Left lung (tissue), 10 donors: ENCODE results near the gene MMP14. TPM values are rescaled to one million over a fixed set of nuclear protein-coding genes. Genes with fewer than 3 reads are reported as not detected.

Experiments
- ATAC-seq: fragments of 200-7000 bp; cut with Tn5 transposase; one replicate; pipeline ENCODE4 v1.9.1; 2020; ENCODE audit warnings: moderate library complexity
- DNase-seq, 4 donors: peaks; one replicate each; pipeline ENCODE4 v3.0.0-alpha.2; 2013 to 2020
- H3K27ac ChIP-seq, 2 donors: fragments of 200-600 bp; sonication (generic) in 1 of 2; one replicate each; pipeline versions ENCODE4 v1.5.0 to v1.8.0; 2020 to 2021
- H3K27me3 ChIP-seq, 2 donors: fragments of 200-600 bp; sonication (generic) in 1 of 2; one replicate each; pipeline versions ENCODE4 v1.5.0 to v1.8.0; 2020 to 2021
- H3K36me3 ChIP-seq, 2 donors: fragments of 200-600 bp; sonication (generic) in 1 of 2; one replicate each; pipeline versions ENCODE4 v1.5.0 to v1.8.0; 2020 to 2021
- H3K4me1 ChIP-seq, 2 donors: fragments of 200-600 bp; one replicate each; pipeline ENCODE4 v1.8.0; 2021
- H3K4me3 ChIP-seq, 2 donors: fragments of 200-600 bp; sonication (generic) in 1 of 2; one replicate each; pipeline versions ENCODE4 v1.5.0 to v1.8.0; 2020 to 2021; ENCODE audit warnings: mild to moderate bottlenecking in 1 of 2
- H3K9me3 ChIP-seq, 2 donors: fragments of 200-600 bp; sonication (generic) in 1 of 2; one replicate each; pipeline versions ENCODE4 v1.5.0 to v1.8.0; 2020 to 2021
- CTCF ChIP-seq, 2 donors: fragments of 200-600 bp; sonication (generic) in 1 of 2; IDR thresholded peaks; one replicate each; pipeline versions ENCODE4 v1.5.0 to v1.8.0; 2021; ENCODE audit warnings: antibody characterized with exemption in 2 of 2
- intact Hi-C, 2 donors: fragments of 100-400 bp; cut with DNase I; formaldehyde crosslinking; loops; one replicate each; pipeline versions ENCODE4 v1.11.2 to v1.14.2; 2022
- polyA plus RNA-seq, 6 donors: library from polyadenylated mRNA; unstranded; fragments of 120-200 nt; gene quantifications; one replicate each; pipeline ENCODE4 v1.2.1, GENCODE V29; 2013; ENCODE audit not compliant: insufficient read length in 6 of 6
- total RNA-seq, 2 donors: library from RNA; stranded (reverse); fragmentation: NEBNext Ultra II Directional; extraction: Animal tissue kit (Norgen Biotek cat#: 25700); gene quantifications; one replicate each; pipeline ENCODE4 v1.2.1, GENCODE V29; 2021
- donor health status: DM: no; HTN: yes; CAD: no.
- donor health status: DM: no; HTN: no; CAD: no.

MMP14 gene
- total and polyA plus RNA-seq, 8 donors, result 169 to 225 (median 195) TPM

- TF ChIP-seq CTCF (IDR thresholded peaks at IDR 0.05), result no peak
- ATAC-seq, result no peak
- Histone ChIP-seq H3K27me3 (no peaks in the 10 kb centered on the region), H3K27ac (no peak overlapping the region), H3K4me1 (peaks cover under 1 to 48% of the 10 kb centered on the region in 2 donors), H3K36me3 (no peaks in the 10 kb centered on the region), H3K4me3 (peak overlapping the region in 1 of 2 donors; percentile 48), H3K9me3 (no peaks in the 10 kb centered on the region)
- intact Hi-C loops, result no loop called here
- no peak for DNase-seq
Measured at GRCh38 chr14:22813145-22813544, 23.2 kb upstream of the MMP14 start.

- Histone ChIP-seq H3K4me1 (peaks cover 7 to 50% of the 10 kb centered on the region in 2 donors), H3K27me3 (no peaks in the 10 kb centered on the region), H3K9me3 (no peaks in the 10 kb centered on the region), H3K4me3 (peak overlapping the region in 1 of 2 donors; percentile 48), H3K27ac (peak overlapping the region; percentile 61 to 93), H3K36me3 (no peaks in the 10 kb centered on the region)
- no peak for TF ChIP-seq CTCF (IDR thresholded peaks at IDR 0.05)
- intact Hi-C loops, result no loop called here
- no peak for ATAC-seq
- no peak for DNase-seq
Measured at GRCh38 chr14:22814373-22814772, 22.0 kb upstream of the MMP14 start.

- peaks cover 15 to 57% of the 10 kb centered on the region in 2 donors for H3K4me1 ChIP-seq
- H3K4me3 ChIP-seq, result peak within 1 kb of the TSS; percentile 5 to 48
- H3K27me3 ChIP-seq, result no peaks in the 10 kb centered on the region
- no peaks in the 10 kb centered on the region for H3K9me3 ChIP-seq
- DNase-seq (peak in 1 of 4 donors; percentile 41), ATAC-seq (peak; percentile 23)
- TF ChIP-seq CTCF (IDR thresholded peaks at IDR 0.05), result no peak
- intact Hi-C loops, result no loop called here
- peak within 1 kb of the TSS; percentile 61 to 93 for H3K27ac ChIP-seq
- H3K36me3 ChIP-seq, result no peaks in the 10 kb centered on the region
Measured at GRCh38 chr14:22814941-22815713, 21.3 kb upstream of the MMP14 start, which contains the start of gene SLC7A7. Gene SLC7A7, minus strand, starts transcription at chr14:22815435. Its CDS starts 2,037 bp downstream, at chr14:22813398.

- peak overlapping the region; percentile 76 for H3K27ac ChIP-seq
- DNase-seq (peak in 2 of 4 donors; percentile 60 to 84), ATAC-seq (peak; percentile 38)
- H3K36me3 ChIP-seq, result no peaks in the 10 kb centered on the region
- H3K4me3 ChIP-seq, result peak overlapping the region; percentile 12 to 19
- intact Hi-C loops, result no loop called here
- TF ChIP-seq CTCF (IDR thresholded peaks at IDR 0.05), result no peak
- no peaks in the 10 kb centered on the region for H3K27me3 ChIP-seq
- no peaks in the 10 kb centered on the region for H3K9me3 ChIP-seq
- peaks cover 15 to 85% of the 10 kb centered on the region in 2 donors for H3K4me1 ChIP-seq
Measured at GRCh38 chr14:22819151-22819988, 17.0 kb upstream of the MMP14 start.

GRCh38 chr14:22820731-22821130 lies 15.7 kb upstream of the MMP14 start:
- Histone ChIP-seq H3K4me1 (peaks cover 15 to 79% of the 10 kb centered on the region in 2 donors), H3K9me3 (no peaks in the 10 kb centered on the region), H3K27me3 (no peaks in the 10 kb centered on the region), H3K4me3 (no peak overlapping the region), H3K27ac (peak overlapping the region in 1 of 2 donors; percentile 76), H3K36me3 (no peaks in the 10 kb centered on the region)
- ATAC-seq (no peak), DNase-seq (no peak)
- TF ChIP-seq CTCF (IDR thresholded peaks at IDR 0.05), result no peak
- intact Hi-C loops, result loop anchor here in 1 of 2 donors (5.0 kb wide), 1 partner anchor 37 kb away; no protein-coding TSS in a partner anchor
